Erythroblast (primary cell): Measurements from ENCODE around the gene CCDC154.

Experiments
- GATA1 ChIP-seq: IDR thresholded peaks from 2 replicates; pipeline ENCODE4 v1.6.1; 2011; ENCODE audit warnings: low read depth, mild to moderate bottlenecking, control low read depth, low read length, moderate library complexity
- POLR2A ChIP-seq: IDR thresholded peaks from 2 replicates; pipeline ENCODE4 v1.6.1; 2011; ENCODE audit warnings: mild to moderate bottlenecking, low read length

GRCh38 chr16:1454561-1454960, 10.2 kb upstream of the CCDC154 start:
- no peak for TF ChIP-seq POLR2A
- TF ChIP-seq GATA1: no peak
